ENCODE results near the gene MYRF.

The MYRF gene

DNA sequence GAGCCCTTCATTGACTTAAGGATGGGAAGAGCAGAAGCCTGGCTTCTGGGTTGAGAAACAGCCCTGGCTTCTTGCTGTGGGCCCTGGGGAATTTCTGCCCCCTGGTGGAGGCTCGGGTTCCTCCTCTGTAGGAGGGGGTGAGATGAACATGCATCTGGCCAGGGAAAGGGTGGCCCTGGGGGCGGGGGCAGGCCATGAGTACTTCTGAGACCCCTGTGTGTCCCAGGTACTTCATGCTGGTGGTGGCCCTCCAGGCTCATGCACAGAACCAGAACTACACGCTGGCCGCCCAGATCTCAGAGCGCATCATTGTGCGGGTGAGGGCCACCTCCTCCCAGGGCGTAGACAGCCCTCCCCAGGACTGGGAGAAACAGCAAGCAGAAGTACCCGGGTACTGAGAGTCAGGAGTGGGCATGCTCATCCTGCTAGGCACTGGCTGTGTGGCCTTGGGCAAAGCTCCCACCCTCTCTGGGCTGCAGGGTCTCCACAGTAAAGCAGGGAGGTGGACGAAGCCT is 24.2 kb downstream of the MYRF start:
- peak; percentile 43 to 65 (median 52) for DNase-seq (ENCODE audit: low read depth in 3 of 3)

DNA sequence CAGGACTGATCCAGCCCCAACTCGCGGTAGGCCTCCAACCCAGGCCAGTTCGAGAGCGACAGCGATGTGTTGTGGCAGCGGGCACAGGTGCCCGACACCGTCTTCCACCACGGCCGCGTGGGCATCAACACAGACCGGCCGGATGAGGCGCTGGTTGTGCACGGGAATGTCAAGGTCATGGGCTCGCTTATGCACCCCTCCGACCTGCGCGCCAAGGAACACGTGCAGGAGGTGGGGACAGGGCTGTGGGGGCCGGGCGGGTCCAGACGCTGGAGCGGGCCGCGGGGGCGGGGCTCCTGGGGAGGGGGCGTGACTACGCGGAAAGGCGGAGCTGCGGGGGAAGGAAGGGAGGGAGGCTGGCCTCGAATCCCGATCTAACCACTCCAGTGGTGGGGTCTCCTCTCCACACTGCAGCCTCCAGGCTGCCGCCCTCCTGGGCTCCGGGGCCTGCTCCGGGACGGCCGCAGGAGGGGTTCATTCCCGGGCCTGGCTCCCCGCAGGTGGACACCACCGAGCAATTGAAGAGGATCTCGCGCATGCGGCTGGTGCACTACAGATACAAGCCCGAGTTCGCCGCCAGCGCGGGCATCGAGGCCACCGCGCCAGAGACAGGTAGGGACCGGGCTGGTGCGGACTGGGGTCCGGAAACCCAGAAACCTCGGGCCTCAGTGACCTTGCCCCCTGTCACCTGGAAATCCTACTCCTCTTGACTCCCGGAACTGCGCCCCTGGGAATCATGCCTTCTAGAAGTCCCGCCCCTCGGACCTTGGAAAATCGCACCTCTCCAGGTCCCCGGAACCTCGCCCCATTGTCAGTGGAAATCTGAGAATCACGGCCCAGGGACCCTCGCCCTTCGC is 25.0 kb downstream of the MYRF start:
- DNase-seq (ENCODE audit: low read depth in 3 of 3), result peak; percentile 20 to 42 (median 24)

DNA sequence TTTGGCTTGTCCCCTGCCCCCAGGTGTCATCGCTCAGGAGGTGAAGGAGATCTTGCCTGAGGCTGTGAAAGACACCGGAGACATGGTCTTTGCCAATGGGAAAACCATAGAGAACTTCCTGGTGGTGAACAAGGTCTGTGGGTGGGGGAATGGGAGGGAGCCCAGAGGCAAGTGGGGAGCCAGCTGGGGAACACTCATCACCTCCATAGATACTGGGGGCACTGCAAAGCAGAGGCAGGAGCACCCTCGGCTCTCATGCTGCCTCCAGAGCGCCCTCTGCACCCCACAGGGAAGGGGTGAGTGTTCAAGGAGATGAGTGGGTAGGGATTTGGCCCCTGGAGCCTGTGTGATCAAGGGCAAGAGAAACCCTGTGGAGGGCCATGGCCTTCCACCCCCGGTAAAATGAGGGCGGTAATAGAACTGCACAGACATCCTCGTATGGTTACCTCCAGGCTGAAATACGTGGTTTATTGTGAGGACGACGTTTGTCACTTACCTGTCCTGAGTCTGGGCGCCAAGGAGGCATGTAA is 26.0 kb downstream of the MYRF start:
- no peak for DNase-seq (ENCODE audit: low read depth in 3 of 3)

DNA sequence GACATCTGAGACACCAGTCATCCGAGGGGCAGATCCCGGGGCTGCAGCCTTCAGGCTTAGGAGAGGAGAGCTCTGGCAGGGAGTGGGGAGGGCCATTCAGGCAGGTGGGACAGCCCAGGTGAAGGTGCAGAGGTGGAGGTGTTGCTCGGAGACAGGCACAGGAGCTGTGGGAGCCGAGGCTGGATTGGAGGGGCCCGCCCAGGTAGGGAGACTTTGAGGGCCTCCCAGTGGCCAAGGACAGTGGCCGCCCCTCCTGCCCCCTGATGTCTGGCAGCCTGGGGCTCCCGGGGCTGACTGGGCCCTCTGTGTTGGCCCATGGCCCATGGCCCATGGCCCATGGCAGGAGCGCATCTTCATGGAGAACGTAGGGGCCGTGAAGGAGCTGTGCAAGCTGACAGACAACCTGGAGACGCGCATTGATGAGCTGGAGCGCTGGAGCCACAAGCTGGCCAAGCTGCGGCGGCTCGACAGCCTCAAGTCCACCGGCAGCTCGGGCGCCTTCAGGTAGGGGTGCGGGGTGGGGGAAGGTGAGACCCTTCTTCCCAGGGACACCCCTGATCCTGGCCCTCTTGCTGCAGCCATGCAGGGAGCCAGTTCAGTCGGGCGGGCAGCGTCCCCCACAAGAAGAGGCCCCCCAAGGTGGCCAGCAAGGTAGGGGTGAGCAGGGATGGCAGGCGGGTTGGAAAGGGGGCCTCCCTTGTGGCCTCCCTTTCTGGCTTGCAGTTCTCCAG is 26.6 kb downstream of the MYRF start:
- DNase-seq (ENCODE audit: low read depth in 3 of 3), result no peak

DNA sequence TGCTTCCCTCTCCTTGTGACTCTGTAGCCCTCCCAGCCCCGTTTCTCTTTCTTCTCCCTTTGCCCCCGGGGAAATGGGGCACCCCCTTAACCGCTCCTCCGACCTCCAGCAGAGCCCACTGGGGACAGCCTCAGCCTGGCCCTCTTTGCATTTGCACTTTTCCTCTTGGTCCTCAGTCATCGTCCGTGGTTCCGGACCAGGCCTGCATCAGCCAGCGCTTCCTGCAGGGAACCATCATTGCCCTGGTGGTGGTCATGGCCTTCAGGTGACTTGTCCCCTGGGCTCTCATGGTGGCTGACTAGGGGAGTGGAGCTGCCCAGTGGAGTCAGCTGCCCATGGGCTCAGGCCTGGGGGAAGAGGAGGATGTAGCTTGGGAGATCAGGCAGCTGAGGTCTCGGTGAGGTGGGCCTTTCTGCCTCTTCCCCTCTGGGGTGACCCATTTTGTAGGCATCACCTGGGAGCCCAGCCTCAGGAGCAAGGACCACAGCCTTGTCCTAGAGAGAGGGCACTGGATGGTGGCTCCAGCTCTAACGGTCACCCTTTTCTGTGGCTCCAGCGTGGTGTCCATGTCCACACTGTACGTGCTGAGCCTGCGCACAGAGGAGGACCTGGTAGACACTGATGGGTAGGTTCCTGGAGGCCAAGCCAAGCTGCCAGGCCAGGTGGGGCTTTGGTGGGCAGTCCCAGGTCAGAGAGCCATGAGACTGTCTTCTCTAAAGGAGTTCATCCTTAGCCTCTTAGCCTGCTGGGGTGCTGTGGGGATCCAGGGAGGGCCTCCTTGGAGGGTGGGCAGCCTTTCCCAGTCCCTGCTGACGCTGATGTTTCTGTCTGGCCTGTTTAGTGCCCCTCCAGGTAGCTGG is 27.5 kb downstream of the MYRF start:
- DNase-seq (ENCODE audit: low read depth in 3 of 3), result no peak

DNA sequence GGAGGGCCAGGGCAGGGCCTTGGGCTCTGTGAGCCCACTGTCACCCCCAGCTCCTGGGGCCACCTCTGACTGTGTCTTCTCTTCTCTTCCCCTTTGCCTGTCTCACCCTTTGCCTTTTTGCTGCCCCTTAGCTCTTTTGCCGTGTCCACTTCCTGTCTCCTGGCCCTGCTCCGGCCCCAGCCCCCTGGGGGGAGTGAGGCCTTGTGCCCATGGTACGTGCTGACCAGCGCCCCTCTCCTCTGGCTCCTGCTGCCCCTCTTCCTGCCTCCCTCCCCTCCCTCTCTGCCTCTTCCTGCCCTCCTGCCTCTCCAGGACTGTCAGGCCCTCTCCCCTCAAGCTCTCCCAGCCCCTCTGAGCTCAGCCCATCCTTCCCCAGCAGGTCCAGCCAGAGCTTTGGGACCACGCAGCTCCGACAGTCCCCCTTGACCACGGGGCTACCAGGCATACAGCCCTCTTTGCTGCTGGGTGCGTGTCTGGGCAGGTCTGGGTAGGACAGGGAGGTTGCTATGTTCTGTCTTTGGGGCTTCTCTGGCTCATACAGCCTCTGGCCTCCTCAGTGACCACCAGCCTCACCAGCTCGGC is 28.2 kb downstream of the MYRF start:
- DNase-seq (ENCODE audit: low read depth in 3 of 3), result no peak

DNA sequence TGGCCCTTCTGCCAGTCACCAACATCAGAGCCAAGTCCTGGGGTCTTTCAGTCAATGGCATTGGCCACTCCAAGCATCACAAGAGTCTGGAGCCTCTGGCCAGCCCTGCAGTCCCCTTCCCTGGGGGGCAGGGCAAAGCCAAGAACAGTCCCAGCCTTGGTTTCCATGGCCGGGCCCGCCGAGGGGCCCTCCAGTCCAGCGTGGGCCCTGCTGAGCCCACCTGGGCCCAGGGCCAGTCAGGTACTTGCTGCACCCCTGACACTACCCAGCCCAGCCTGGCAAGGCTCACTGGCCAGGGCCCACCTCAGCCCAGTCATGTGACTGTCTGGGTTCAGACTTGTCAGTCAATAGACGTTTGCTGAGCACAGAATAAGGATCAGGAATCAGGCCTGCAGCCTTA is 29.1 kb downstream of the MYRF start:
- no peak for DNase-seq (ENCODE audit: low read depth in 3 of 3)

DNA sequence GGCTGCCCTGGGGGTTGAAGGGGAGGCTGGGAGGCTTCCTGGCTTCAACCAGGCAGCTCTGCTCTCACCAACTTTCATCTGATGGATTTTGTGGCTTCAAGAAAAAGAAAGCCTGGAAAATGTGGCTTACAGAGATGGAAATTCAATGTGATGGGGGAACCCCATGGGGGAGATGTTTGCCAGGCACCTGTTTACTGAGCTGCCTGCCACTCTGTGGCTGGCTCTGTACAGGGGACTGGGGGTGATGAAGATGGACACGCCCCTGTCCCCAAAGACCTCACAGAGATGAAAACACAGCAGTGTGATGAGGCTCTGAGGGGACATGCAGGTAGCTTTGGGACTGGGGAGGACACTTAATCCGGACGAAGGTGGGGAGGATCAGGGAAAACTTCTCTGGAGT is 29.9 kb downstream of the MYRF start:
- no peak for DNase-seq (ENCODE audit: low read depth in 3 of 3)

DNA sequence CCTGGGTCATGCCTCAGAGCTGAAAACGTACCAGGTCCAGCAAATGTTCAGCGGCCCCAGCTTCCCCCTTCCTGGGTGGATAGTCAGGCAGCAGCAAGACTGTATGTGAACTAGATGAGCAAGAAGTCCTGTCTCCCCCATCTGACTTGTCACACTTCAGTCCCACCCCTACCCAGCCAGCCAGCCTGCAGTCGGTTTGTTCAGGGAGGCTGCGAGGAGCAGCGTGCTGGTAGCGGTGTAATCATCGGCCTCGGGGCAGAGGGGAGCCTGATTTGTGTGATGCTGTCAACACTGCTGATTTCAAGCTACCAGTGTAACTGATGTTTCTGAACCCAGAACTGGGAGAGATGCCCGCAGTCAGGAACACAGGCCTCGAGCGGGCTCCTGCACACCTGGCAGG is 30.4 kb downstream of the MYRF start:
- DNase-seq (ENCODE audit: low read depth in 3 of 3), result no peak

DNA sequence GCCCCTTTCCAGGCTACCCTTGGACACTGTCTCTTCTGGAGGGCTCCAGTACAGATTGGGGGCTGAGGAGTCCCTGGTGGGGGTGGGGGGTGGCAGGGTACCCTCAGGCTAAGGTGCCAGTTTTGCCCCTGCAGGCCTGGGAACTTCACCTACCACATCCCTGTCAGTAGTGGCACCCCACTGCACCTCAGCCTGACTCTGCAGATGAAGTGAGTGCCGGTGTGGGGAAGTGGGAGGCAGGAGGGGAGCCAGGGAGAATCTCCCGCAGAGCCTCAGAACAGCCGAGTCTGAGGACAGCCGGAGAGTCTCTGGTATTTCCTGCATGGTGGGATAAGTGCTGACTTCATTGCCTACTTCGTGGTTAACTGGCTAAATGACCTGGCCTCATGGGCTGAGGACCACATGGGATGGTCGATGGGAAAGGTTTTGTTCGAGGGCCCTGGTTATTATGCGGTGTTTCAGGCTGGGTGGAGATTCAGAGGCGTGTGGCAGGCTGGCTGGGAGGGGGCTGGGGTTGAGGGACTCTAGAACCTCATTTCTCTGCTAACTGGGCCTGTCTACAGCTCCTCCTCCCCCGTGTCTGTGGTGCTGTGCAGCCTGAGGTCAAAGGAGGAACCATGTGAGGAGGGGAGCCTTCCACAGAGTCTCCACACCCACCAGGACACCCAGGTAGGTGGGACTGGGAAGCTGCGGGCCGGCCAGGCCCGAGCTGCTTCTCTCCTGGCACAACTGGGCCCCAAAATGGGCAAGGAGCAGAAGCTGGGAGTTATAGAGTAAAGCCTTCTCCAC is 31.5 kb downstream of the MYRF start:
- no peak for DNase-seq (ENCODE audit: low read depth in 3 of 3)

DNA sequence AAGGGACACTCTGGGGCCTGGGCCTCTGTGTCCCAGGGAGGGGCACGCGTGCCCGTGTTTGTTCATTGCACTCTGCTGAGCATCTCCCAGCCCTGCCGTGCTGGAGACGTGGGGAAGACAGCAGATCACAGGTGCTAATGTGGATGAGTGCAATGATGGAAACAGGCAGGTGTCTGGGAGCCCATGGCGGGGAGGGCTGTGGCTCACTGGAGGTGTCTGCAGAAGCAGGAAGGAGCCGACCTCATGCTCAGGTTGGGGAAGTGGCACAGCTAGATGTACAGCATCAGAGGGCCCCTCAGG is 32.0 kb downstream of the MYRF start:
- DNase-seq (ENCODE audit: low read depth in 3 of 3), result no peak

DNA sequence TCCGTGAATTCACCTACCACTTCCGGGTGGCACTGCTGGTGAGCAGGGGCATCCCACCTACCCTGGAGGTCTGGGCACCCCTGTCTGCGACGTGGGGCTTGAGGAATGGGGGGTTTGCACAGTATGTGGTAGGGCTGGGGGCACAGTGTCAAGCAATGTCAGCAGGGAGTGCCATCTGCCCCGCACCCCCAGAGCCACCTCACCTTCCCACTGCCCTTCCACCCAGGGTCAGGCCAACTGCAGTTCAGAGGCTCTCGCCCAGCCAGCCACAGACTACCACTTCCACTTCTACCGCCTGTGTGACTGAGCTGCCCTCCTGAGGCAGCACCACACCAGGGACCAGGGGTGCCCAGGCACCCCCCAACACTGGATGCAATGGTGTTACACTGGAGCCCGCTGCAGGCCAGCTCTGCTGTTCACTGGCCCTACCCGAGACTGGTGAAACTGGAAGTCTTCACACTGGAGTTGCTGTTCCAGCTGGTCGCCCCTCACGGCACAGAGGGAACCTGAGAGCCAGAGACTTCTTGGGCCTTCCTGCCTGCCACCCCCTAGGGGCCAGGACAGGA is 33.5 kb downstream of the MYRF start:
- no peak for DNase-seq (ENCODE audit: low read depth in 3 of 3)

DNA sequence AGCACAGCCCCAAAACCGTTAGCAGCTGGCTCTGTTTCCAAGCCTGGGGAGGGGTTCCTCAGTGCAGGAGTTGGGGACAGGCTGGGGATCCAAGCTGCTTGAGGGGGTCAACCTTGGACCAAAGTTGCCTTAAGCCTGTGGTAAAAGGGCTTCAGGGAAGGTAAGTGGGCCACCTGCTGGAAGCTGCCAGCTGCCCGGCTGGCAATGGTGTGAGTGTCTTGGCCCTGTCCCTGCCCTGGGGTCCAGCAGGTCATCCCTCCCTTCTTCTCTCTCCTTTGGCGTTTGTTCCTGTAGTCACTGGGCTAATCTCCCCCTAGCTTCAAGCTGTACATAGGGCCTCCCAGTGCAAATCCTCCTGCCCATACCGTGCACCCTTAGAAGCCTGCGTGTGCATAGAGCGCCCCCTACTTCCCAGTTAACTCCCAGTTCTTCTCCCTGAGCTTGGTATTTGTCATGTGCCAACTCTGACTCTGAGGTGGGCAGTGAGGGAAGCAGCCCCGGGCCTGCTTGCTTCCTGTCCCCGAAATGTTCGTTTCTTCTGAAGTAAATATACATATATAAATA is 35.6 kb downstream of the MYRF start:
- no peak for DNase-seq (ENCODE audit: low read depth in 3 of 3)

DNA sequence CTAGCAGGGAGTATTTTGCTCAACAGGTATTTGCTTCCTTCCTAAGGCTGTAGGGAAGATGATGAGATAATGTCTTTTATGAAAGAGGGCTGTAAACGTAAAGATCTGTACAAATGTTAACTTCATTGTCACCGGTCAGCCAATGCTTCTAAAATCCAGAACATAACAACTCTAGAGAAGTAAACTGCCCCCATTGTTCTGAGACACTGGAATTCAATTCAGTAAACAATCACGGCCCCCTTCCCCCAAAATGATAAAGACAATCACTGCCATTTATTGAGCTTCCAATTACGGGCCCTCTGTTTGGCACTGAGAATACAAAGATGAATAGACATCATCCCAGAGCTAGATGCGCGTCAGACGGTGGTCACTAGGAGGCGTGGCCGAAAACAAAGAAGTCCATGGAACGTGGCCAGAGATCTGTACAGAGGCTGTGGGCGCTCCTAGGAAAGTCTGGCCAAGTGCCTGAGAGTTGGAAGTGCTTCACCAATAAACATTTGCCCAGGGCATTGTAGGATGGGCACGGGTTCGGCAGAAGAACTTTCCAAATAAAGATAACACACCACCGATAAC is 39.4 kb downstream of the MYRF start:
- peak; percentile 21 to 33 (median 22) for DNase-seq (ENCODE audit: low read depth in 3 of 3)

DNA sequence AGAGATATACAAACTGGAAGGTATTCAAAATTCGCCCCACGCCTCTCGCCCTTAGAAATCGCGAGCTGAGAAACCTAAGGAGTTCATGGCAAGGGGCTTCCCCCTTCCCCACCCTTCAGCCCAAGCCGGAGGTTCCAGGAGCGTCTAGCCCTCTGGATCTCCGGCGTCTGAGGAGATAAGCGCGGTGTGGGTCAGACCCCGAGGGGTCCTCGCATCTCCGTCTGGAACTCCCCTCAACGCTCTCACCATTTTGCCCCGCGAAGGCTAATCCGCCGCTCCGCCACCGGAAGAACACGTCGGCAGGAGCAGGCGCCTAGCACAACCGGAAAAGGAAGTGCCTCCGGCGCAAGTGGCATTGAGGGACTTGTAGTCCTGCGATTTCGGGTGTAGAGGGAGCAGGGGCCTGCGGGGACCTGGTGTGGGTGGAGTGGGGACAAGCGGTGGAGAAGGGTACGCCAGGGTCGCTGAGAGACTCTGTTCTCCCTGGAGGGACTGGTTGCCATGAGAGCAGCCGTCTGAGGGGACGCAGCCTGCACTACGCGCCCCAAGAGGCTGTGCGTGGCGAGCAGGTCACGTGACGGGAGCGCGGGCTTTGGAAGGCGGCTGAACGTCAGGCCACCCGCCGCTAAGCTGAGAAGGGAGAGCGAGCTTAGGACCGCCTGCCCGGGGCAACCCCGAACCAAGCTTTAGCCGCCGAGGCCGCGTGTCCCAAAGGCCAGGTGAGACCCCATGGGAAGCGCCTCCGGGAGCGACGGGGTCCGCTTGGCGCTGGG is 40.1 kb downstream of the MYRF start, which contains the start of the genes FEN1 and TMEM258:
Gene FEN1 (plus strand): TSS at position 602 of the 773 bp plus-strand sequence. CDS start 2,451 bp downstream, outside the sequence.
Gene TMEM258 (minus strand): TSS at position 290 of the 773 bp plus-strand sequence. CDS start 41 bp downstream, at position 249.
- DNase-seq (ENCODE audit: low read depth in 3 of 3), result peak; percentile 76 to 85 (median 80)

DNA sequence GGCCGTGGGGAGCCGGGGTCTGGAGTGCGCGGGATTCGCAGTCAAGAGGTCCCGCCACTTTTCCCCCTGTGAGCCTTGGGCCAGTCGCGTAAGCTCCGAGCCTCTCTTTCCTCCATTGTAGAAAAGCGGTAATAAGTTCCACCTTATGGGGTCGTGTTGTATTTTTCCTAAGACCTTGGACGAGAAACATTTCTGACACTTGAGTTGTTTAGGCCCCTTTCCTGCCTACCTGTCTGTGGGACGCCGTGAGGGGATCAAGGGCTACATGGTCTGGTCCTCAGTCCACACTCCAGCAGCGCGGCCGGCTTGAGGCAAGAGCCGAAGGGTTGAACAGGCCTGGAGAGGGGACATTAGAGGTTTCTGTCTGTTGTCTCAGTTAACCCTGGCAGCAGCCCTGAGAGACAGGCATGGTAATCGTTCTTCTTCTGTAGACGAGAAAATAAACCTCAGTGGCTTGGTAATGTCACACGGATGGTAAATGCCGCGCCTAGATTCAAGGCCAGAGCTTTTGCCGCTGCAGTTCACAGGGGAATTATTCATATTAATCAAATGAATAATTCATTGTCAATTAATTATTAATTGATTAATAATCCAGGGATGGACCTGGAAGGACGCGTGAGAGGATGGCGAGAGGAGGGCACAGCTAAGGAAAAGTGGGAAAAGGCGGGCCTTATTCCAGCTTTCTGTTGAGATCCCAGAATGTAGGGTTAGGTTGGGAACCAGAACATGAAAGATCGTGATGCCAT is 40.8 kb downstream of the MYRF start:
- no peak for DNase-seq (ENCODE audit: low read depth in 3 of 3)

DNA sequence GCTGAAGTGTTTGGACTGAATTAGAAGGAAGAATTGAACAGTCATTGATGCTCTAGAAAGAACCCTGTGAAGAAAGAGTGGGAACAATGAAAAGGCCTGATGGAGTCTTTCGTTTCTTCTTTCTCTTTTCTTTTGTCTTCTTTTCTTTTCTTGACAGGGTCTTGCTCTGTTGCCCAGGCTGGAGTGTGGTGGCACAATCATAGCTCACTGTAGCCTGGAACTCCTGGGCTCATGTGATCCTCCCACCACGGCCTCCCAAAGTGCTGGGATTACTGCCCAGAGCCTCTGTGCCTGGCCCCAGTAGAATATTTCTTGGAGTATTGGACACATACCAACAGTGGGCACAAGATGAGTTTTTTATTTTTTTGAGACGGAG is 41.4 kb downstream of the MYRF start:
- no peak for DNase-seq (ENCODE audit: low read depth in 3 of 3)

DNA sequence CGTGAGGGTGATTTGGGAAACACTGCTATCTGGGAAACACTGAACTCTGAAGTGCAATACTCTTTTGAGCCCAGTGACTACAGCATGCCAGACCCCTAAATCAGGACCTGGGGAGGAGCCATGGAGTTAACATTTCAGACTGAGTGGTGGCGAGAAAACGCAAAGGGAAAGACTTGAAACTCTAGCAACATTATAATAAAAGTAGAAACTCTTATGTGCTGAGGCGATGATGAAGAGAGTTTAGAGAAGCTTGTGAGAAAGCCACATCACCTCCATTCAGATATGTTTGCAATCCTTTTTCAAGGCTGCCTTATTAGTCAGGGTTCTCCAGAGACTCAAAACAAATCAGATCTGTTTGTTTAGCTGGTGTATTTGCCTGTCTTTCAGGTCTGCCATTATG is 42.1 kb downstream of the MYRF start:
- DNase-seq (ENCODE audit: low read depth in 3 of 3), result no peak
